Transverse colon (tissue), 3 donors: ENCODE results near the gene FAM83F.

Experiments
- POLR2A ChIP-seq: fragments of 450-650 bp; IDR thresholded peaks from one replicate; pipeline ENCODE4 v1.6.1; 2016; ENCODE audit warnings: antibody characterized with exemption, mild to moderate bottlenecking, moderate library complexity
- POLR2AphosphoS5 ChIP-seq, 3 donors: sonication (generic); formaldehyde crosslinking; IDR thresholded peaks; one replicate each; pipeline ENCODE4 v1.6.1; 2016; ENCODE audit warnings: antibody characterized with exemption in 3 of 3

DNA sequence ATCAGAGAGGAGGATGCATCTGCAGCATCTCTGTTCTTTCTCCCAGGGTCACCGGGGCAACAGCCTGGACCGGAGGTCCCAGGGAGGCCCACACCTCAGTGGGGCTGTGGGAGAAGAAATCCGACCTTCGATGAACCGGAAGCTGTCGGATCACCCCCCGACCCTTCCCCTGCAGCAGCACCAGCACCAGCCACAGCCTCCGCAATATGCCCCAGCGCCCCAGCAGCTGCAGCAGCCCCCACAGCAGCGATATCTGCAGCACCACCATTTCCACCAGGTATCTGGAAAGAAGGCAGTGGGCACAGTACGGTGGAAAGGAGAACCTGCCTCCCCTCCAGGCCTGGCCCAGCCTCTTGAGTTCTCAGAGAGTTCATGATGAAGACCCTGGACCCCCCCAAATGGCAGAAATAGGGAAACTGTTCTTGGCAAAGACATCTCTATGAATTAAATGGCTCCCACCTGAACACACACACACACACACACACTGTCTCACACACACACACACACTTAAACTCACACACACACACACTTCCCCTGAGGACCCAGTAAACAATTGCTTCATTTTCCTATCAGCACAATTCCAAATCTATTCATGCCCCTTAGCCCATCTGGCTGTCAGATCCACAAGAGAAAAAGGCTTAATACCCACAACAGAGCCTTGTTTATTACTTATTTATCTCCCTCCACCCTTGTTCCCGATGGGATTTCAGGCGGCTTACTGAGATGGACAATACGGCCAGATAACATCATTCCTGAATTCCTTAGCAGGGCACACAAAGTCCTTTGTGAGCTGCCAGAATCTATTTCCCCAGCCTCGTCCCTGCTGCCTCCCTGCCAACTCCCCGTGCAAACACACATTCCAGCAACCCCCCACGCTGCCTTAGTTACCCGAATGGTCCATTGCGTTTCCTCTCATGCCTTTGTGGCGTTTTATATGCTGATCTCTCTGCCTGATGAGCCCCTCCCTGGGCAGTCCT lies 26.5 kb upstream of the FAM83F start:
- TF ChIP-seq POLR2AphosphoS5 (IDR thresholded peaks at IDR 0.05): no peak
- TF ChIP-seq POLR2A: no peak
